Stimulated activated CD4-positive, alpha-beta T cell treated with anti-CD3 and anti-CD28 coated beads, Interleukin-15, amount 100 ng/mL, for 48 hours (primary cell): ENCODE measurements around the gene PLCD3.

Experiments
- DNase-seq, 2 donors: peaks; one replicate each; pipeline ENCODE4 v3.0.0-alpha.2; 2020; ENCODE audit warnings: low read depth in 2 of 2

The PLCD3 gene

GRCh38 chr17:45149669-45150664, 17.7 kb upstream of the PLCD3 start:
- no peak for DNase-seq

GRCh38 chr17:45149037-45149668, 16.8 kb upstream of the PLCD3 start:
- DNase-seq, result peak in 1 of 2 donors; percentile 67

- peak; percentile 98 to 99 for DNase-seq
Measured at GRCh38 chr17:45148183-45149036, 16.1 kb upstream of the PLCD3 start, which contains the start of gene HEXIM1. Gene HEXIM1 (plus strand): TSS chr17:45148475. CDS start chr17:45149191, 716 bp downstream.

GRCh38 chr17:45147581-45148182, 15.4 kb upstream of the PLCD3 start:
- peak; percentile 73 to 75 for DNase-seq

GRCh38 chr17:45146890-45147580, 14.7 kb upstream of the PLCD3 start:
- no peak for DNase-seq

GRCh38 chr17:45146592-45146889, 14.2 kb upstream of the PLCD3 start:
- no peak for DNase-seq

- no peak for DNase-seq
Measured at GRCh38 chr17:45146166-45146565, 13.9 kb upstream of the PLCD3 start.

- no peak for DNase-seq
Measured at GRCh38 chr17:45145035-45145389, 12.7 kb upstream of the PLCD3 start.

- DNase-seq, result no peak
Measured at GRCh38 chr17:45144199-45145034, 12.1 kb upstream of the PLCD3 start.

GRCh38 chr17:45143767-45144198, 11.5 kb upstream of the PLCD3 start:
- no peak for DNase-seq

- no peak for DNase-seq
Measured at GRCh38 chr17:45143094-45143670, 10.9 kb upstream of the PLCD3 start.

GRCh38 chr17:45139533-45139920, 7.2 kb upstream of the PLCD3 start:
- no peak for DNase-seq

GRCh38 chr17:45138911-45139532, 6.7 kb upstream of the PLCD3 start:
- DNase-seq, result no peak

- DNase-seq, result no peak
Measured at GRCh38 chr17:45137561-45138305, 5.4 kb upstream of the PLCD3 start.

- no peak for DNase-seq
Measured at GRCh38 chr17:45136846-45137560, 4.7 kb upstream of the PLCD3 start.

- DNase-seq, result no peak
Measured at GRCh38 chr17:45135978-45136791, 3.9 kb upstream of the PLCD3 start.
